Epithelial cell of proximal tubule (primary cell): Measurements from ENCODE around the gene SLC5A5. TPM values are rescaled to one million over a fixed set of nuclear protein-coding genes. Genes with fewer than 3 reads are reported as not detected.
"Not testable (repeated sequence)": the region's sequence is repeated elsewhere in the genome, so short reads cannot be mapped to it uniquely, and the experiment has no call there.

Experiments used
- DNase-seq: peaks from one replicate; pipeline ENCODE4 v3.0.0-alpha.2; 2011; ENCODE audit warnings: low read depth
- H3K4me3 ChIP-seq: 2 replicates; pipeline ENCODE4 v1.5.1; 2011; ENCODE audit warnings: low read depth, mild to moderate bottlenecking, low read length
- total RNA-seq: library from RNA; depleted of rRNA; stranded (reverse); fragments of >200 nt; gene quantifications from 2 replicates; pipeline ENCODE4 v1.2.3, GENCODE V29; 2015
- TF ChIP-seq, protein P1 (sequence below): conservative IDR thresholded peaks from 2 replicates; pipeline ENCODE4 v1.5.1; 2012; ENCODE audit warnings: low read depth, mild to moderate bottlenecking, low read length

Gene SLC5A5
- total RNA-seq, 1 donor from 2014 or later: not detected

DNA sequence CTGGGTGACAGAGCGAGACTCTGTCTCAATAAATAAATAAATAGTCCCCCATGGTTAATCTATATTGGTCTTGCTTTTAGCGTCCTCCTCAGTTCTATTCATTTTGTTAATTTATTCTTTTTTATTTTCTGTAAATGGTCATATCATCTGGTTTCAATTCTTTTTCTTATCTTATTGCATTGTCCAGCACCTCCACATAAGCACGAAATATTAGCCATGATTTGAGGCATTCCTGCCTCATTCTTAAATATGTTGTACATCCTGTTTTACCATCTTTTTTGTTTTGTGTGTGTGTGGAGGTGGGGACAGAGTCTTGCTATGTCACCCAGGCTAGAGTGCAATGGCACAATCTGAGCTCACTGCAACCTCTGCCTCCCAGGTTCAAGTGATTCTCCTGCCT is 36.5 kb downstream of the SLC5A5 start:
- DNase-seq: no peak
- TF ChIP-seq, protein P1, sequence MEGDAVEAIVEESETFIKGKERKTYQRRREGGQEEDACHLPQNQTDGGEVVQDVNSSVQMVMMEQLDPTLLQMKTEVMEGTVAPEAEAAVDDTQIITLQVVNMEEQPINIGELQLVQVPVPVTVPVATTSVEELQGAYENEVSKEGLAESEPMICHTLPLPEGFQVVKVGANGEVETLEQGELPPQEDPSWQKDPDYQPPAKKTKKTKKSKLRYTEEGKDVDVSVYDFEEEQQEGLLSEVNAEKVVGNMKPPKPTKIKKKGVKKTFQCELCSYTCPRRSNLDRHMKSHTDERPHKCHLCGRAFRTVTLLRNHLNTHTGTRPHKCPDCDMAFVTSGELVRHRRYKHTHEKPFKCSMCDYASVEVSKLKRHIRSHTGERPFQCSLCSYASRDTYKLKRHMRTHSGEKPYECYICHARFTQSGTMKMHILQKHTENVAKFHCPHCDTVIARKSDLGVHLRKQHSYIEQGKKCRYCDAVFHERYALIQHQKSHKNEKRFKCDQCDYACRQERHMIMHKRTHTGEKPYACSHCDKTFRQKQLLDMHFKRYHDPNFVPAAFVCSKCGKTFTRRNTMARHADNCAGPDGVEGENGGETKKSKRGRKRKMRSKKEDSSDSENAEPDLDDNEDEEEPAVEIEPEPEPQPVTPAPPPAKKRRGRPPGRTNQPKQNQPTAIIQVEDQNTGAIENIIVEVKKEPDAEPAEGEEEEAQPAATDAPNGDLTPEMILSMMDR: no peak
- H3K4me3 ChIP-seq: no peak overlapping the region

DNA sequence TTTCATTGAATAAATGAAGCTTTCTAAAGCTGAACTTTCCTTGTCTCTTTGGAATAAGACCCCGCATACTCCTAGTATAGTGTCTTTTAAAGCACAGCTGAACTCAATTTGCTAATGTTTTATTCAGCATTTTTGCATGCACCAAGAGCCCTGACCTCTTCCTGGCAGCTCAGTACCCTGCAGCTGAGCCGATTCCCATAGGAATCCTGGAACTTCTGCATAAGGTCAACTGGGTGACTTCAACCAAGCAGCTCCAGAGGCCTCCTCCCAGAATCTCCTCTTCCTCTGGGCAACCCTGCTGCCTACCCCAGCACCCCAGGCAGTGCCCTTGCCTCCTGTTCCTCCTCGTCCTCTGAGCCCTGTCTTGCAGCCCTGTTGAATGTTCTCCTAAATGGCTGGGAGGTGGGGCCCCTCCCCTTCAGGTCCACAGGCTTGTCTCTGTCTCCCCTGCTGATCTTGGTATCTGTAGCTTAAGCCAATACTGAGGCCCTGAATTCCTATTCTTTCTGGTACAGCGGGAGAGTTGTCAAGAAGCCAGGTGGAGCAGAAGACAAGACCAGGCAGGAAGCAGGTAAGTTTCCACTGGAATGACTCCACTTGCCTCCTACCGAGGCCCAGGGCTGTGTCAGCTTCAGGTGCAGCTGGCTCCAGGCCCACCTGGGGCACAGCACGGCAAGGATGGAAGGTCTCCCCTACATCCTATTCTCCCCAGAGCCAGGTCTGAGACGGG is 37.4 kb downstream of the SLC5A5 start:
- TF ChIP-seq, protein P1: no peak
- no peak for DNase-seq
- H3K4me3 ChIP-seq: no peak overlapping the region

DNA sequence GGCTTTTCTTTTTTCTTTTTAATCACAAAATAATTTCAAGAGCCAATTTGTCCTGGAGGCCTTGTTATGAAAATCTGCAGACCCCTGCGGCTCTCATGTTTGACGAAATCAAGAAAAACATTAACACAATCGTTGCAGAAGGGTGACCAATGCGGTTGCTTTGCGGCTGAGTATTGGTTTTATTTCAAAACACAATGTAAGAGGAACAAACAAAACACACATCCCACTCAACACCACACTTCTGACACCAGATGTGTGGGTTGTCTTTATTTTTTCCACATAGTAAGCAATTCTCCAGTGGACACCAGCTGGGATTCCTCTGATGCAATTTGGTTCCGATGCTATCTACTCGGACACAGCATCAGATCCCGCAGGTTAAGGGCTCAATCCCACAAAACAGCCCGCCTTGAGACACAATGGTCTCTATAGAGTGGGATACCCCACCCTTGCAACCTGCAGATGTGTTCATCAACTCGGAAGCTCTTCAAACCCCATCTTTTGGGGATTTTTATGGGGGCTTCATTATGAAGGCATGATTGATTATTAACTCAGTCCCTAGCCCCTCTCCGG is 39.1 kb downstream of the SLC5A5 start:
- TF ChIP-seq, protein P1: no peak
- no peak for DNase-seq
- no peak overlapping the region for H3K4me3 ChIP-seq

DNA sequence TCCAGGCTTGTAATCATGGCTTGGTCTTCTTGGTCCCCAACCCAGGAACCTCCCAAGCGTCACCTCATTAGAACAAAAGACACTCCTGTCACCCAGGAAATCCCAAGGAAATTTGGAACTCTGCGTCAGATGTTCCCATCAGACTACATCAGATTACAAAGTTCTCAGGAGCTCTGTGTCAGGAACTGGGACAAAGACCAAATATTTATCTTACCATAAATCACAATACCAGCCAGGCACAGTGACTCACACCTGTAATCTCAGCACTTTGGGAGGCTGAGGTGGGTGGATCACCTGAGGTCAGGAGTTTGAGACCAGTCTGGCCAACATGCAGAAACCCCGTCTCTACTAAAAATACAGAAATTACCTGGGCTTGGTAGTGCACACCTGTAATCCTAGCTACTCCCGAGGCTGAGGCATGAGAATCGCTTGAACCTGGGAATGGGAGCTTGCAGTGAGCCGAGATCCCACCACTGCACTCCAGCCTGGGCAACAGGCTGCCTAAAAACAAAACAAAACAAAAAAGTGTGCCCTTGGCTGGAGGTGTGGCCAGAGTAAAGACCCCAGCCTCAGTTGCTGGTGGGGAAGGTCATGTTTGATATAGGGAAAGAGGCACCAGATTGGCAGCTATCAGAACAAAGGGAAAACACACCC is 44.3 kb downstream of the SLC5A5 start:
- no peak for DNase-seq
- H3K4me3 ChIP-seq: no peak overlapping the region
- TF ChIP-seq, protein P1: no peak

DNA sequence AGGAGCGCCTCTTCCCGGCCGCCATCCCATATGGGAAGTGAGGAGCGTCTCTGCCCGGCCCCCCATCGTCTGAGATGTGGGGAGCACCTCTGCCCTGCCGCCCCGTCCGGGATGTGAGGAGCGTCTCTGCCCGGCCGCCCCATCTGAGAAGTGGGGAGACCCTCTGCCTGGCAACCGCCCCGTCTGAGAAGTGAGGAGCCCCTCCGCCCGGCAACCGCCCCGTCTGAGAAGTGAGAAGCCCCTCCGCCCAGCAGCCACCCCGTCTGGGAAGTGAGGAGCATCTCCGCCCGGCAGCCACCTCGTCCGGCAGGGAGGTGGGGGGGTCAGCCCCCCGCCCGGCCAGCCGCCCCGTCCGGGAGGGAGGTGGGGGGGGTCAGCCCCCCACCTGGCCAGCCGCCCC is 46.4 kb downstream of the SLC5A5 start:
- not testable (repeated sequence) for DNase-seq, H3K4me3 ChIP-seq

DNA sequence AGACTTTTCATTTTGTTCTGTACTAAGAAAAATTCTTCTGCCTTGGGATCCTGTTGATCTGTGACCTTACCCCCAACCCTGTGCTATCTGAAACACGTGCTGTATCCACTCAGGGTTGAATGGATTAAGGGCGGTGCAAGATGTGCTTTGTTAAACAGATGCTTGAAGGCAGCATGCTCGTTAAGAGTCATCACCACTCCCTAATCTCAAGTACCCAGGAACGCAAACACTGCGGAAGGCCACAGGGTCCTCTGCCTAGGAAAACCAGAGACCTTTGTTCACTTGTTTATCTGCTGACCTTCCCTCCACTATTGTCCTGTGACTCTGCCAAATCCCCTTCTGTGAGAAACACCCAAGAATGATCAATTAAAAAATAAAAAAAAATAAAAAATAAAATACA is 47.4 kb downstream of the SLC5A5 start:
- not testable (repeated sequence) for DNase-seq, H3K4me3 ChIP-seq

DNA sequence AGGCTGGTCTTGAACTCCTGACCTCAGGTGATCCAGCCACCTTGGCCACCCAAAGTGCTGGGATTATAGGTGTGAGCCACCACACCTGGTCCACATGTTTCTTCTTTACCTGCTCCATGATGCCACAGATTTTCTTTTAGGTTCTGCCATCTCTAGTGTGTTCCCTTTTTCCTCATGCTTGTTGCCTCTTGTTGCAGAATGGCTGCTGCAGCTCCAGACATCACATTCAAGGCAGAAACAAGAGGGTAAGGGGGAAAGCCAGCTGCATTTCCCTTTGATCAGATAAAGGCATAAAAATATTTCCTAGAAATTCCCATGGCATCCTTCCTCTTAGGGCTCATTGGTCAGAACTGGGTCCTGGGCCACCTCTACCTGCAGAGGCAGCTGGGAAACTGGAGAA is 48.8 kb downstream of the SLC5A5 start:
- no peak for DNase-seq
- no peak overlapping the region for H3K4me3 ChIP-seq
- TF ChIP-seq, protein P1: no peak

DNA sequence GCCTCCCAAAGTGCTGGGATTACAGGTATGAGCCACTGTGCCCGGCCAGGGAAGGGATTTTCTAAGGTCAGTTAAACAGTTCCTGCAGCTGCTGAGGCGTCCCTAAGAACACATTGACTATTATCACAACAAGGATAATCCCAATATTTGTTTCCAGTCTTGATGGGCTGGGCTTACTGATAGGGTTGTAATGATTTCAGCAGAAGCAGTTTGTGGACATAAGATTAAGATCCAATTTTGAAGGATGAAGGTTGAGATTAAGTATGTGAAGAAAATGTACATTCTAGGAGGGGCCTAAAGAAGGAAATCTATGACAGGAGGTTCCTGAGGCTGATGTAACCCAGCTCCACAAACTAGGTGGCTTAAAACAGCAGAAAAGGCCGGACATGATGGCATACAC is 50.4 kb downstream of the SLC5A5 start:
- TF ChIP-seq, protein P1: no peak
- H3K4me3 ChIP-seq: no peak overlapping the region
- no peak for DNase-seq
